K562 (cell line): ENCODE results near the gene WDR1. TPM values are rescaled to one million over a fixed set of nuclear protein-coding genes. Genes with fewer than 3 reads are reported as not detected.

Source experiments
- ATAC-seq: fragments of 200-7000 bp; cut with Tn5 transposase; 3 replicates; pipeline ENCODE4 v1.9.1; 2020; ENCODE audit warnings: moderate library complexity
- BruUV-seq: library from RNA; stranded (reverse); fragments of 400-500 nt; replicated peaks from 2 replicates; lab custom pipeline; 2021; lab: Mats Ljungman, UMichigan
- CTCF ChIA-PET: fragments of 300-600 bp; formaldehyde crosslinking; extraction: SDS; loops from one replicate; lab custom pipeline; 2021; ENCODE audit warnings: low intra/inter-chr PET ratio; lab: Yijun Ruan, JAX
- POLR2A ChIA-PET: fragments of 300-600, 350-650 bp; sonication (Branson Sonifier 250); formaldehyde crosslinking; extraction: SDS; loops from one replicate; lab custom pipeline; 2021; ENCODE audit warnings: antibody characterized with exemption, inconsistent platforms; lab: Yijun Ruan, JAX
- DNase-seq, 4 experiments: peaks; one replicate each; pipeline versions ENCODE4 v3.0.0 to v3.0.0-alpha.2; 2011 to 2018; ENCODE audit warnings: low spot score in 3 of 4, mixed read lengths in 3 of 4; ENCODE audit errors: extremely low read depth in 1 of 4
- FAIRE-seq: peaks from 2 replicates; lab custom pipeline; 2011; peaks lifted over from hg19 to GRCh38; lab: Jason Lieb, UNC
- H2AFZ ChIP-seq: 2 replicates; pipeline ENCODE4 v1.6.0; 2011; ENCODE audit warnings: low read depth, low read length, control low read depth, inconsistent platforms
- H3K27ac ChIP-seq: fragments of 200-600 bp; 3 replicates; pipeline ENCODE4 v1.8.0; 2011; ENCODE audit warnings: low read depth, mild to moderate bottlenecking, control low read depth, inconsistent platforms, low read length, moderate library complexity, mixed read lengths; ENCODE audit errors: extremely low read depth
- H3K27me3 ChIP-seq, 2 experiments: fragments of 300-600 bp in 1 of 2; 2 replicates in 1 of 2; 3 replicates in 1 of 2; pipeline versions ENCODE4 v1.6.0 to v1.8.0; 2011; ENCODE audit warnings: inconsistent platforms in 2 of 2, low read length in 2 of 2, mild to moderate bottlenecking in 1 of 2, mixed read lengths in 1 of 2, moderate library complexity in 1 of 2; ENCODE audit not compliant: control insufficient read depth in 2 of 2, insufficient read depth in 2 of 2
- H3K36me3 ChIP-seq: fragments of 300-600 bp; 3 replicates; pipeline ENCODE4 v1.8.0; 2011; ENCODE audit warnings: mild to moderate bottlenecking, low read length, inconsistent platforms; ENCODE audit not compliant: control insufficient read depth, insufficient read depth
- H3K4me1 ChIP-seq, 2 experiments: fragments of 200-600 bp in 1 of 2; replicated peaks in 1 of 2; 2 replicates in 1 of 2; 3 replicates in 1 of 2; pipeline versions ENCODE4 v1.5.1 to v1.8.0; 2011; ENCODE audit warnings: inconsistent platforms in 2 of 2, low read length in 2 of 2, mild to moderate bottlenecking in 1 of 2, mixed read lengths in 1 of 2, moderate library complexity in 1 of 2; ENCODE audit not compliant: control insufficient read depth in 2 of 2, insufficient read depth in 2 of 2
- H3K4me2 ChIP-seq: 2 replicates; pipeline ENCODE4 v1.6.1; 2011; ENCODE audit warnings: low read length, control low read depth, inconsistent platforms, mixed read lengths; ENCODE audit not compliant: insufficient read depth
- H3K4me3 ChIP-seq: fragments of 200-600 bp; sonication (generic), shearing (Covaris generic); 2 replicates; pipeline ENCODE4 v1.5.1; 2016; ENCODE audit warnings: control low read depth, inconsistent platforms
- H3K79me2 ChIP-seq: fragments of 200-600 bp; 3 replicates; pipeline ENCODE4 v1.8.0; 2011; ENCODE audit warnings: low read length, inconsistent platforms; ENCODE audit not compliant: control insufficient read depth, insufficient read depth
- H3K9ac ChIP-seq, 2 experiments: 2 replicates each; pipeline versions ENCODE4 v1.6.0 to v1.6.1; 2011; ENCODE audit warnings: low read depth in 2 of 2, low read length in 2 of 2, control low read depth in 1 of 2, inconsistent platforms in 1 of 2, mild to moderate bottlenecking in 1 of 2, mixed read lengths in 1 of 2; ENCODE audit not compliant: insufficient read depth in 1 of 2
- H3K9me1 ChIP-seq: one replicate; pipeline ENCODE4 v1.6.0; 2011; ENCODE audit warnings: inconsistent platforms, mild to moderate bottlenecking, low read length, moderate library complexity; ENCODE audit not compliant: control insufficient read depth, insufficient read depth
- H3K9me3 ChIP-seq: replicated peaks from 2 replicates; pipeline ENCODE4 v1.5.1; 2011; ENCODE audit warnings: low read depth, low read length, inconsistent platforms; ENCODE audit not compliant: control insufficient read depth, insufficient read depth
- H4K20me1 ChIP-seq: replicated peaks from 2 replicates; pipeline ENCODE4 v1.6.1; 2011; ENCODE audit warnings: low read length, inconsistent platforms, mixed read lengths; ENCODE audit not compliant: control insufficient read depth, insufficient read depth
- BRCA1 ChIP-seq, 2 experiments: fragments of 450-650 bp in 1 of 2; sonication (generic) in 1 of 2; formaldehyde crosslinking in 1 of 2; IDR thresholded peaks; 2 replicates each; pipeline versions ENCODE4 v1.5.0 to v1.6.1; 2017 to 2020; ENCODE audit warnings: mild to moderate bottlenecking in 1 of 2, missing genetic modification reagents in 1 of 2
- NR2C1 ChIP-seq, 2 experiments: fragments of 450-650 bp; IDR thresholded peaks; 2 replicates each; pipeline ENCODE4 v1.6.1; 2017; ENCODE audit warnings: mild to moderate bottlenecking in 2 of 2, antibody characterized with exemption in 1 of 2, inconsistent platforms in 1 of 2, missing compliant biosample characterization in 1 of 2, missing genetic modification characterization in 1 of 2
- PURB ChIP-seq: sonication (generic); formaldehyde crosslinking; IDR thresholded peaks from 2 replicates; pipeline ENCODE4 v1.9.0; 2021; ENCODE audit warnings: low read depth, mild to moderate bottlenecking, missing genetic modification reagents
- WGBS: fragments of 100-300 bp; shearing (Covaris generic); methylation state at CpG from one replicate; pipeline ENCODE4 v1.1.6; 2016; ENCODE audit warnings: low coverage, mixed read lengths; ENCODE audit not compliant: insufficient coverage; ENCODE audit errors: missing lambda C conversion rate; 5-methylcytosine and 5-hydroxymethylcytosine counted together
- in situ Hi-C: fragments of 300-500 bp; cut with MboI; formaldehyde crosslinking; loops from 4 replicates; pipeline ENCODE4 v1.15.0; 2018; ENCODE audit warnings: inconsistent platforms, mixed read lengths
- intact Hi-C: fragments of 100-400 bp; cut with micrococcal nuclease; formaldehyde crosslinking; loops from 2 replicates; pipeline ENCODE4 v1.14.2; 2022
- polyA plus RNA-seq, 8 experiments: library from polyadenylated mRNA; depleted of rRNA in 4 of 8; stranded (reverse) in 5 of 8; unstranded in 3 of 8; fragments of >200 nt; fragmentation: Nextera tagmentation in 2 of 8; fragmentation: Illumina TruSeq in 1 of 8; extraction: Ambion mirVana in 2 of 8; extraction: Trizol in 1 of 8; gene quantifications; 2 replicates each; pipeline versions ENCODE4 v1.2.1 to v1.2.3, GENCODE V29; 2011 to 2014; ENCODE audit warnings: inconsistent platforms in 1 of 8, missing spikeins in 1 of 8
- total RNA-seq, 7 experiments: library from RNA; depleted of rRNA in 6 of 7; stranded (reverse); fragments of >200 nt in 6 of 7; fragmentation: Illumina TruSeq in 2 of 7; extraction: Trizol in 2 of 7; gene quantifications; 2 replicates each; pipeline versions ENCODE4 v1.2.1 to v1.2.3, GENCODE V29; 2011 to 2021; ENCODE audit warnings: low replicate concordance in 1 of 7
- TF ChIP-seq, protein P1 (sequence below): IDR thresholded peaks from 2 replicates; pipeline ENCODE4 v1.6.1; 2014; ENCODE audit warnings: antibody characterized with exemption
- TF ChIP-seq, protein P2 (sequence below), 2 experiments: fragments of 450-650 bp; IDR thresholded peaks; 2 replicates each; pipeline ENCODE4 v1.6.1; 2016; ENCODE audit warnings: mild to moderate bottlenecking in 2 of 2, borderline replicate concordance in 1 of 2, low read depth in 1 of 2, moderate library complexity in 1 of 2
- TF ChIP-seq, protein P3 (sequence below): fragments of 450-650 bp; conservative IDR thresholded peaks from 2 replicates; pipeline ENCODE4 v1.6.1; 2016; ENCODE audit warnings: missing genetic modification characterization, low read depth, mild to moderate bottlenecking, missing compliant biosample characterization, moderate library complexity
- TF ChIP-seq, protein P4 (sequence below): fragments of 450-650 bp; formaldehyde crosslinking; IDR thresholded peaks from 2 replicates; pipeline ENCODE4 v1.4.0; 2020; ENCODE audit warnings: mild to moderate bottlenecking, moderate library complexity

The WDR1 gene
- total and polyA plus RNA-seq, 9 of the 15 experiments (the other 6 are each of a cell fraction or from before 2014, with no cell fraction given): 16.1 to 213 (median 125) TPM

DNA sequence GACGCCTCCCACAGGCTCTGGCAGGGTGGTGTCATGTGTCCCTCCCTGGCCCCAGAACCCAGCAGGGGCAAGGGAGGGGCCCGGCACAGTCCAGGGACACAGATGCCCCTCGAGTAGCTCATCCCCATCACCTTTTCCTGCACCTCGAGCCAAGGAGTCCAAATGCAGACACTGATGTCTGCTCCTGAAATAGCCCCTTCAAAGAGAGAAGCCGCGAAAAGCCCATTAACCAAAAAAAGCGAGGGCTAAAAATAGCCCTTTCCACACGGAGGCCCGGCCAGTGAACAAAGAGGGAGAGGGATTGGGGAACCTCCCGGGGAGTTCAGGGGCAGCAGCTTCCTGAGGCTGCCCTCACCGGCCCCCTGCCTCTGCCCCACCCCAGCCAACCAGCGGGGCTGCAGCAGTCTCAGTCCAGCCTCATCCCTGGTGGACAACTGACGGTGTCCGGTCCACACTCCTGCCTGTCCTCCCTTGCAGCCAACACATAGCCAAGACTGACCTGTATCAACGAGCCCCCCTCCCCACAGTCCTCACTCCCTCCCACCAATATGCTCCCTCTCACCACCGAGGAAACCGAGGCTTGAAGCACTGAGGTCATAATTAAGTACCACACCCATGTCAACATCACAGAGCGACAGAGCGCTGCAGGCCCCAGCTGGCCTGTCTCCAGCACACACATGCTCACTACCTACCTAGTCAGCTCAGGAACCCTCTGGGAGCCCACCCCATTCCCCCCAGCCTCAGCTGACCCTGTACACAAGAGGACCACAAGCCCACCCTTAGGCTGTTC is 23.9 kb downstream of the WDR1 start:
- BruUV-seq: no TSS peak
- ChIA-PET POLR2A (interaction anchor here (0.6 to 1.5 kb wide), 6 partner anchors 10 to 30 kb away, joined by 3 to 6 read pairs (median 4); no protein-coding TSS in a partner anchor), CTCF (no interaction called here)
- no peak for DNase-seq
- peaks cover 45% of the 10 kb centered on the region for H3K79me2 ChIP-seq
- no peaks in the 10 kb centered on the region for H3K9me3 ChIP-seq
- no peak overlapping the region for H3K9ac ChIP-seq
- WGBS: 91% methylated on average over 17 of the region's 19 CpGs
- H4K20me1 ChIP-seq: peaks cover 18% of the 10 kb centered on the region
- H3K4me2 ChIP-seq: no peak overlapping the region
- ATAC-seq: no peak
- H3K4me3 ChIP-seq: no peak overlapping the region
- H3K27ac ChIP-seq: no peak overlapping the region
- H3K4me1 ChIP-seq: peaks cover 12 to 24% of the 10 kb centered on the region in 2 experiments; a peak in 4 of 5 replicates
- H3K27me3 ChIP-seq: no peaks in the 10 kb centered on the region
- in situ Hi-C loops (no loop called here), intact Hi-C loops (no loop called here)
- H3K9me1 ChIP-seq: peaks cover 10% of the 10 kb centered on the region
- peaks cover 100% of the 10 kb centered on the region for H3K36me3 ChIP-seq
- no peak for FAIRE-seq
- no peak overlapping the region for H2AFZ ChIP-seq
- TF ChIP-seq PURB (CRISPR knock-in tag): no peak
- no peak for TF ChIP-seq NR2C1 (IDR thresholded peaks at IDR 0.05)
- no peak for TF ChIP-seq NR2C1 (tag; IDR thresholded peaks at IDR 0.05)
- TF ChIP-seq, protein P1, sequence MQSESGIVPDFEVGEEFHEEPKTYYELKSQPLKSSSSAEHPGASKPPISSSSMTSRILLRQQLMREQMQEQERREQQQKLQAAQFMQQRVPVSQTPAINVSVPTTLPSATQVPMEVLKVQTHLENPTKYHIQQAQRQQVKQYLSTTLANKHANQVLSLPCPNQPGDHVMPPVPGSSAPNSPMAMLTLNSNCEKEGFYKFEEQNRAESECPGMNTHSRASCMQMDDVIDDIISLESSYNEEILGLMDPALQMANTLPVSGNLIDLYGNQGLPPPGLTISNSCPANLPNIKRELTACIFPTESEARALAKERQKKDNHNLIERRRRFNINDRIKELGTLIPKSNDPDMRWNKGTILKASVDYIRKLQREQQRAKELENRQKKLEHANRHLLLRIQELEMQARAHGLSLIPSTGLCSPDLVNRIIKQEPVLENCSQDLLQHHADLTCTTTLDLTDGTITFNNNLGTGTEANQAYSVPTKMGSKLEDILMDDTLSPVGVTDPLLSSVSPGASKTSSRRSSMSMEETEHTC: no peak
- TF ChIP-seq, protein P2, sequence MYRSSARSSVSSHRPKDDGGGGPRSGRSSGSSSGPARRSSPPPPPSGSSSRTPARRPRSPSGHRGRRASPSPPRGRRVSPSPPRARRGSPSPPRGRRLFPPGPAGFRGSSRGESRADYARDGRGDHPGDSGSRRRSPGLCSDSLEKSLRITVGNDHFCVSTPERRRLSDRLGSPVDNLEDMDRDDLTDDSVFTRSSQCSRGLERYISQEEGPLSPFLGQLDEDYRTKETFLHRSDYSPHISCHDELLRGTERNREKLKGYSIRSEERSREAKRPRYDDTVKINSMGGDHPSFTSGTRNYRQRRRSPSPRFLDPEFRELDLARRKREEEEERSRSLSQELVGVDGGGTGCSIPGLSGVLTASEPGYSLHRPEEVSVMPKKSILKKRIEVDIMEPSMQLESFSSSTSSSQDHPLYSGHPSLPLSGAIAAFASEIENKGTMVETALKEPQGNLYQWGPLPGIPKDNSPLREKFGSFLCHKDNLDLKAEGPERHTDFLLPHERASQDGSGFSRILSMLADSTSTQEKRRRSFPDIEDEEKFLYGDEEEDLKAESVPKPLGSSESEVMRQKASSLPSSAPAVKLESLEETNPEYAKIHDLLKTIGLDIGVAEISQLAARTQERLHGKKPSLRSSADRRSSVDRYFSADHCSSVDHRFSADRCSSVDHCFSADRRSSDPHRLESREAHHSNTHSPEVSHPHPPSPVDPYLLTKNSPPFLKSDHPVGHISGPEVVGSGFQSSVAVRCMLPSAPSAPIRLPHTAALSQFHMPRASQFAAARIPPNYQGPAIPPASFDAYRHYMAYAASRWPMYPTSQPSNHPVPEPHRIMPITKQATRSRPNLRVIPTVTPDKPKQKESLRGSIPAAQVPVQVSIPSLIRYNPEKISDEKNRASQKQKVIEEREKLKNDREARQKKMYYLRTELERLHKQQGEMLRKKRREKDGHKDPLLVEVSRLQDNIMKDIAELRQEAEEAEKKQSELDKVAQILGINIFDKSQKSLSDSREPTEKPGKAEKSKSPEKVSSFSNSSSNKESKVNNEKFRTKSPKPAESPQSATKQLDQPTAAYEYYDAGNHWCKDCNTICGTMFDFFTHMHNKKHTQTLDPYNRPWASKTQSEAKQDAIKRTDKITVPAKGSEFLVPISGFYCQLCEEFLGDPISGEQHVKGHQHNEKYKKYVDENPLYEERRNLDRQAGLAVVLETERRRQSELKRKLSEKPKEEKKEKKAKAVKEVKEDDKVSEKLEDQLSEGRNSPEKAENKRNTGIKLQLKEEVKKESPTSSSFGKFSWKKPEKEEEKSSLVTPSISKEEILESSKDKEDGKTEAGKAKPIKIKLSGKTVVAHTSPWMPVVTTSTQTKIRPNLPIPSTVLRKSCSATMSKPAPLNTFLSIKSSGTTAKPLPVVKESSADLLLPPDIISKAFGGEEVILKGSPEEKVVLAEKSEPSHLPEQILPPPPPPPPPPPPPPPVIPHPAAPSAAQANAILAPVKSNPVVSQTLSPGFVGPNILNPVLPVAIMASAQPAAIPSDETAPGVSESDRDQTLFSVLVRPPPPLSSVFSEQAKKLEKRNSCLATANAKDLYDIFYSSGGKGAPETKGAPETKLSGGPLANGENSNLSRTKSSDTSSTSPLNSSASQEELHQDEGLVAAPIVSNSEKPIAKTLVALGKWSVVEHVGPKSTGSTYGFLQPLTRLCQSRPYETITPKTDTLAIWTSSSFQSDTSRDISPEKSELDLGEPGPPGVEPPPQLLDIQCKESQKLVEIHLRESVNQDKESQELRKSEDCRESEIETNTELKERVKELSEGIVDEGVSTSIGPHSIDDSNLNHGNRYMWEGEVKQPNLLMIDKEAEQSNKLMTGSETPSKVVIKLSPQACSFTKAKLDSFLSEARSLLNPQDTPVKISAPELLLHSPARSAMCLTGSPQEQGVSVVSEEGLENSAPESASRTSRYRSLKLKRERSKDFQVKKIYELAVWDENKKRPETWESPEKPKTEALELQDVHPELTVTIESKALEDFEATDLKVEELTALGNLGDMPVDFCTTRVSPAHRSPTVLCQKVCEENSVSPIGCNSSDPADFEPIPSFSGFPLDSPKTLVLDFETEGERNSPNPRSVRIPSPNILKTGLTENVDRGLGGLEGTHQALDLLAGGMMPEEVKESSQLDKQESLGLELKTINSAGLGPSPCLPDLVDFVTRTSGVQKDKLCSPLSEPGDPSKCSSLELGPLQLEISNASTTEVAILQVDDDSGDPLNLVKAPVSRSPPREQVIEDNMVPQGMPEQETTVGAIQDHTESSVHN (IDR thresholded peaks at IDR 0.05; ENCODE audit: borderline replicate concordance in 1 of 2, low read depth in 1 of 2): no peak
- no peak for TF ChIP-seq BRCA1 (IDR thresholded peaks at IDR 0.05)
- no peak for TF ChIP-seq BRCA1 (CRISPR knock-in tag; IDR thresholded peaks at IDR 0.05)
- TF ChIP-seq, protein P3, sequence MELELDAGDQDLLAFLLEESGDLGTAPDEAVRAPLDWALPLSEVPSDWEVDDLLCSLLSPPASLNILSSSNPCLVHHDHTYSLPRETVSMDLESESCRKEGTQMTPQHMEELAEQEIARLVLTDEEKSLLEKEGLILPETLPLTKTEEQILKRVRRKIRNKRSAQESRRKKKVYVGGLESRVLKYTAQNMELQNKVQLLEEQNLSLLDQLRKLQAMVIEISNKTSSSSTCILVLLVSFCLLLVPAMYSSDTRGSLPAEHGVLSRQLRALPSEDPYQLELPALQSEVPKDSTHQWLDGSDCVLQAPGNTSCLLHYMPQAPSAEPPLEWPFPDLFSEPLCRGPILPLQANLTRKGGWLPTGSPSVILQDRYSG (tag): no peak
- TF ChIP-seq, protein P4, sequence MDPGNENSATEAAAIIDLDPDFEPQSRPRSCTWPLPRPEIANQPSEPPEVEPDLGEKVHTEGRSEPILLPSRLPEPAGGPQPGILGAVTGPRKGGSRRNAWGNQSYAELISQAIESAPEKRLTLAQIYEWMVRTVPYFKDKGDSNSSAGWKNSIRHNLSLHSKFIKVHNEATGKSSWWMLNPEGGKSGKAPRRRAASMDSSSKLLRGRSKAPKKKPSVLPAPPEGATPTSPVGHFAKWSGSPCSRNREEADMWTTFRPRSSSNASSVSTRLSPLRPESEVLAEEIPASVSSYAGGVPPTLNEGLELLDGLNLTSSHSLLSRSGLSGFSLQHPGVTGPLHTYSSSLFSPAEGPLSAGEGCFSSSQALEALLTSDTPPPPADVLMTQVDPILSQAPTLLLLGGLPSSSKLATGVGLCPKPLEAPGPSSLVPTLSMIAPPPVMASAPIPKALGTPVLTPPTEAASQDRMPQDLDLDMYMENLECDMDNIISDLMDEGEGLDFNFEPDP (CRISPR knock-in tag): no peak
